GM12878 (cell line): ENCODE measurements around the gene THOC7. TPM values are rescaled to one million over a fixed set of nuclear protein-coding genes. Genes with fewer than 3 reads are reported as not detected.

Experiments used
- ATAC-seq: fragments of 200-7000 bp; cut with Tn5 transposase; 3 replicates; pipeline ENCODE4 v1.9.1; 2020; ENCODE audit warnings: mild to moderate bottlenecking, moderate library complexity
- BruUV-seq: library from RNA; stranded (reverse); fragments of 400-500 nt; replicated peaks from 2 replicates; lab custom pipeline; 2021; lab: Mats Ljungman, UMichigan
- CTCF ChIA-PET: fragments of 300-600 bp; sonication (Branson Sonifier 250); formaldehyde crosslinking; extraction: SDS; loops from one replicate; lab custom pipeline; 2021; ENCODE audit warnings: inconsistent platforms; lab: Yijun Ruan, JAX
- POLR2A ChIA-PET: fragments of 350-600 bp; formaldehyde crosslinking; extraction: SDS; loops from one replicate; lab custom pipeline; 2021; ENCODE audit warnings: inconsistent platforms; lab: Charles Lee
- RAD21 ChIA-PET: fragments of 300-600 bp; sonication (Branson Sonifier 250); formaldehyde crosslinking; loops from one replicate; lab custom pipeline; 2023; ENCODE audit warnings: antibody characterized with exemption; ENCODE audit not compliant: unreplicated experiment; lab: Charles Lee
- SMC1A ChIA-PET: fragments of 300-600 bp; sonication (Branson Sonifier 250); formaldehyde crosslinking; loops from one replicate; lab custom pipeline; 2023; ENCODE audit not compliant: unreplicated experiment, uncharacterized antibody; lab: Charles Lee
- DNase-seq: peaks from one replicate; pipeline ENCODE4 v3.0.0-alpha.2; 2011; ENCODE audit warnings: low read depth, low spot score
- FAIRE-seq: peaks from 3 replicates; lab custom pipeline; 2011; peaks lifted over from hg19 to GRCh38; lab: Jason Lieb, UNC
- H2AFZ ChIP-seq: 2 replicates; pipeline ENCODE4 v1.6.0; 2011; ENCODE audit warnings: low read depth, low read length, control low read depth; ENCODE audit not compliant: control insufficient read depth
- H3K27ac ChIP-seq: 2 replicates; pipeline ENCODE4 v1.5.1; 2011; ENCODE audit warnings: control low read depth; ENCODE audit not compliant: control insufficient read depth, insufficient read depth
- H3K27me3 ChIP-seq, 2 experiments: replicated peaks in 1 of 2; 2 replicates each; pipeline versions ENCODE4 v1.6.0 to v1.6.1; 2011; ENCODE audit warnings: low read length in 1 of 2; ENCODE audit not compliant: control insufficient read depth in 2 of 2, insufficient read depth in 2 of 2
- H3K36me3 ChIP-seq, 2 experiments: 2 replicates each; pipeline ENCODE4 v1.5.1; 2011; ENCODE audit warnings: low read length in 1 of 2; ENCODE audit not compliant: control insufficient read depth in 2 of 2, insufficient read depth in 2 of 2
- H3K4me1 ChIP-seq: 2 replicates; pipeline ENCODE4 v1.6.1; 2011; ENCODE audit warnings: mild to moderate bottlenecking, low read length, moderate library complexity, mixed read lengths; ENCODE audit not compliant: control insufficient read depth, insufficient read depth
- H3K4me2 ChIP-seq: 2 replicates; pipeline ENCODE4 v1.6.0; 2011; ENCODE audit warnings: control low read depth; ENCODE audit not compliant: control insufficient read depth, insufficient read depth
- H3K4me3 ChIP-seq: fragments of 200-600 bp; sonication (generic); 2 replicates; pipeline ENCODE4 v1.5.1; 2016
- H3K79me2 ChIP-seq: 2 replicates; pipeline ENCODE4 v1.6.0; 2011; ENCODE audit warnings: low read length; ENCODE audit not compliant: control insufficient read depth, insufficient read depth
- H3K9ac ChIP-seq: 2 replicates; pipeline ENCODE4 v1.8.0; 2011; ENCODE audit warnings: low read length, control low read depth, mixed read lengths; ENCODE audit not compliant: control insufficient read depth, insufficient read depth
- H3K9me3 ChIP-seq: replicated peaks from 3 replicates; pipeline ENCODE4 v1.5.1; 2011; ENCODE audit warnings: mild to moderate bottlenecking, low read length; ENCODE audit not compliant: control insufficient read depth, insufficient read depth
- H4K20me1 ChIP-seq: 2 replicates; pipeline ENCODE4 v1.6.0; 2011; ENCODE audit not compliant: control insufficient read depth, insufficient read depth
- BCL11A ChIP-seq: IDR thresholded peaks from 2 replicates; pipeline ENCODE4 v1.6.1; 2011; ENCODE audit warnings: low read depth, low read length
- CBFB ChIP-seq: IDR thresholded peaks from 2 replicates; pipeline ENCODE4 v1.6.1; 2016; ENCODE audit warnings: antibody characterized with exemption, low read depth
- FOS ChIP-seq: IDR thresholded peaks from 3 replicates; pipeline ENCODE4 v1.6.1; 2011; ENCODE audit warnings: borderline replicate concordance; ENCODE audit not compliant: insufficient read length; ENCODE audit errors: extremely low read depth
- HCFC1 ChIP-seq: fragments of 150-350 bp; IDR thresholded peaks from 2 replicates; pipeline ENCODE4 v1.6.1; 2014; ENCODE audit warnings: low read length
- JUNB ChIP-seq: IDR thresholded peaks from 2 replicates; pipeline ENCODE4 v1.6.1; 2016; ENCODE audit warnings: antibody characterized with exemption, mild to moderate bottlenecking
- MTA3 ChIP-seq: IDR thresholded peaks from 2 replicates; pipeline ENCODE4 v1.6.1; 2012; ENCODE audit warnings: low read length, inconsistent platforms, borderline replicate concordance
- NFYB ChIP-seq: IDR thresholded peaks from 2 replicates; pipeline ENCODE4 v1.6.1; 2011; ENCODE audit warnings: low read depth, mild to moderate bottlenecking, low read length, improper control_type of control experiment, moderate library complexity; ENCODE audit not compliant: insufficient read depth
- NR2F1 ChIP-seq: fragments of 450-650 bp; conservative IDR thresholded peaks from 2 replicates; pipeline ENCODE4 v1.6.1; 2017; ENCODE audit warnings: mild to moderate bottlenecking
- POLR2A ChIP-seq: IDR thresholded peaks from 2 replicates; pipeline ENCODE4 v1.6.1; 2011; ENCODE audit warnings: low read depth, mild to moderate bottlenecking, low read length
- RELA ChIP-seq: fragments of 450-650 bp; IDR thresholded peaks from 2 replicates; pipeline ENCODE4 v1.8.0; 2014; ENCODE audit warnings: borderline replicate concordance; ENCODE audit not compliant: partially characterized antibody
- RUNX3 ChIP-seq: IDR thresholded peaks from 2 replicates; pipeline ENCODE4 v1.6.1; 2012; ENCODE audit warnings: low read length, inconsistent platforms
- SIN3A ChIP-seq: IDR thresholded peaks from 2 replicates; pipeline ENCODE4 v1.6.1; 2012; ENCODE audit warnings: low read depth, low read length, improper control_type of control experiment
- STAT1 ChIP-seq: fragments of 450-650 bp; conservative IDR thresholded peaks from 2 replicates; pipeline ENCODE4 v1.6.1; 2014; ENCODE audit warnings: antibody characterized with exemption, mild to moderate bottlenecking
- TARDBP ChIP-seq: IDR thresholded peaks from 2 replicates; pipeline ENCODE4 v1.6.1; 2016; ENCODE audit warnings: borderline replicate concordance
- ZNF622 ChIP-seq: fragments of 450-650 bp; IDR thresholded peaks from 2 replicates; pipeline ENCODE4 v1.6.1; 2017; ENCODE audit warnings: mild to moderate bottlenecking, inconsistent platforms
- WGBS: methylation state at CpG from one replicate; pipeline ENCODE4 v1.1.6; 2016; ENCODE audit warnings: low lambda C conversion rate; ENCODE audit not compliant: insufficient replicate concordance, insufficient coverage; ENCODE audit errors: missing lambda C conversion rate; 5-methylcytosine and 5-hydroxymethylcytosine counted together
- in situ Hi-C: fragments of 300-500 bp; cut with MboI; formaldehyde crosslinking; loops from 9 replicates; pipeline ENCODE4 v1.14.3; 2018; ENCODE audit warnings: mixed read lengths
- intact Hi-C: fragments of 100-400 bp; cut with micrococcal nuclease; formaldehyde crosslinking; loops from one replicate; pipeline ENCODE4 v1.14.2; 2022; ENCODE audit not compliant: unreplicated experiment
- polyA plus RNA-seq, 11 experiments: library from polyadenylated mRNA; depleted of rRNA in 4 of 11; unstranded in 6 of 11; stranded (reverse) in 5 of 11; fragments of >200 nt; fragmentation: Nextera tagmentation in 4 of 11; fragmentation: Illumina TruSeq in 1 of 11; extraction: Ambion mirVana in 4 of 11; extraction: Trizol in 1 of 11; gene quantifications; 1 replicate in 1 of 11; 2 replicates in 10 of 11; pipeline versions ENCODE4 v1.2.1 to v1.2.3, GENCODE V29; 2011 to 2016; ENCODE audit warnings: inconsistent platforms in 2 of 11, missing spikeins in 2 of 11, low read depth in 1 of 11
- total RNA-seq, 4 experiments: library from RNA; depleted of rRNA in 3 of 4; stranded (reverse); fragments of >200 nt in 3 of 4; fragmentation: Illumina TruSeq in 1 of 4; extraction: Trizol in 1 of 4; gene quantifications; 2 replicates each; pipeline versions ENCODE4 v1.2.1 to v1.2.3, GENCODE V29; 2013 to 2021
- TF ChIP-seq, protein P1 (sequence below): fragments of 450-650 bp; IDR thresholded peaks from 2 replicates; pipeline ENCODE4 v1.6.1; 2018; ENCODE audit warnings: borderline replicate concordance, mild to moderate bottlenecking; ENCODE audit not compliant: partially characterized antibody
- TF ChIP-seq, protein P2 (sequence below): fragments of 450-650 bp; IDR thresholded peaks from 2 replicates; pipeline ENCODE4 v1.6.1; 2018; ENCODE audit warnings: mild to moderate bottlenecking, low read depth, moderate library complexity; ENCODE audit not compliant: partially characterized antibody

THOC7 gene
- total and polyA plus RNA-seq, 10 of the 15 experiments (the other 5 are each of a cell fraction or from before 2014, with no cell fraction given): 61.7 to 269 (median 138) TPM

DNA sequence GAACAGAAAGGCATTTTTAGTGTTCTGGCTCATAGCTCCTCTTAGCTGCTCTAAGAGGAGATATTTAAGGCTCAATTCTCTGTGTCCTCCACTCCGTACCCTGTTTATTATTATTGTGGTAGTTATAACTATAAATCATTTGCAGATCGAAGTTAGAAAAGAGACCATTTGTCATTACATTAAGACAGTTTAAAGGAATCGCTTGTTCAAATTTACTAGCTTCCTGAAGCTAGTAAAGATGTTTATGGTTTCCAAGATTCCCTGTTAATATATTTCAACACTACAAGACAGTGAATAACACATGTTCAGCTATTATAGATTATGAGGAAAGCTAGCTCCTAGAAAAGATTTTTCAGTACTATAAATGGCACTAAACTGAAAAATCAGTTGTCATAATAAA is 12.7 kb upstream of the THOC7 start (continued):
- TF ChIP-seq, protein P1, sequence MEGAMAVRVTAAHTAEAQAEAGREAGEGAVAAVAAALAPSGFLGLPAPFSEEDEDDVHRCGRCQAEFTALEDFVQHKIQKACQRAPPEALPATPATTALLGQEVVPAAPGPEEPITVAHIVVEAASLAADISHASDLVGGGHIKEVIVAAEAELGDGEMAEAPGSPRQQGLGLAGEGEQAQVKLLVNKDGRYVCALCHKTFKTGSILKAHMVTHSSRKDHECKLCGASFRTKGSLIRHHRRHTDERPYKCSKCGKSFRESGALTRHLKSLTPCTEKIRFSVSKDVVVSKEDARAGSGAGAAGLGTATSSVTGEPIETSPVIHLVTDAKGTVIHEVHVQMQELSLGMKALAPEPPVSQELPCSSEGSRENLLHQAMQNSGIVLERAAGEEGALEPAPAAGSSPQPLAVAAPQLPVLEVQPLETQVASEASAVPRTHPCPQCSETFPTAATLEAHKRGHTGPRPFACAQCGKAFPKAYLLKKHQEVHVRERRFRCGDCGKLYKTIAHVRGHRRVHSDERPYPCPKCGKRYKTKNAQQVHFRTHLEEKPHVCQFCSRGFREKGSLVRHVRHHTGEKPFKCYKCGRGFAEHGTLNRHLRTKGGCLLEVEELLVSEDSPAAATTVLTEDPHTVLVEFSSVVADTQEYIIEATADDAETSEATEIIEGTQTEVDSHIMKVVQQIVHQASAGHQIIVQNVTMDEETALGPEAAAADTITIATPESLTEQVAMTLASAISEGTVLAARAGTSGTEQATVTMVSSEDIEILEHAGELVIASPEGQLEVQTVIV: no peak
- TF ChIP-seq HCFC1 (no peak), TARDBP (no peak), NFYB (no peak)

DNA sequence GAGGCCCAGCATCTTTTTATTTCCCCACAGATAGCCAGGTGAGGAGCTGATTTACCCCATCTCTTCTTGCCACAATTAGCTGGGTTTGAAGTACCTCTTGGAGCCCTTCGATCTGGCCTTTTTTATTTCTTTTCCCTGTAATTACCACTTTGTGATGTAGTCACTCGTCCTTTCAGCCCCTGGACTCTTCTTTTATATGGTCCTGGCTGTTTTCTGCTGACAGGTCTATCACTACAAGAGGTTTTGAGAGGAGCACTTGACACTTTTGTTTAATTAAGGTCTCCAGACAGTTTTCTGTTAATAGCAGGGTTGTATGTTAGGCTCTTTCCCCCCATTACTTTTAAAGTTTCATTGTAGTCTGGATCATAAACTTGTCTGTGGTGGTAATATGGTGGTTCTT is 11.9 kb upstream of the THOC7 start:
- Histone ChIP-seq H4K20me1 (no peaks in the 10 kb centered on the region; the same call in 1 of the 2 replicates), H3K9me3 (no peaks in the 10 kb centered on the region), H3K27ac (no peak overlapping the region), H3K4me2 (no peak overlapping the region), H3K9ac (no peak overlapping the region), H2AFZ (no peak overlapping the region), H3K4me3 (no peak overlapping the region), H3K4me1 (peaks cover 3% of the 10 kb centered on the region; the same call in 1 of the 2 replicates), H3K27me3 (no peaks in the 10 kb centered on the region), H3K79me2 (peaks cover 49% of the 10 kb centered on the region), H3K36me3 (no peaks in the 10 kb centered on the region)
- POLR2A ChIA-PET: interaction anchor here (1.5 kb wide), 1 partner anchor 11 kb away, joined by 5 read pairs; the partner anchor contains the start of genes ATXN7 and THOC7
- CTCF ChIA-PET: interaction anchor here (0.9 to 1.6 kb wide), 6 partner anchors 9 to 117 kb away, joined by 3 to 9 read pairs (median 4); no protein-coding TSS in a partner anchor
- BruUV-seq: no TSS peak
- no peak for DNase-seq
- RAD21 ChIA-PET: interaction anchor here (1.7 kb wide), 1 partner anchor 8 kb away, joined by 4 read pairs; no protein-coding TSS in a partner anchor
- intact Hi-C loops (no loop called here), in situ Hi-C loops (no loop called here)
- ATAC-seq: no peak
- SMC1A ChIA-PET: interaction anchor here (0.9 to 2.9 kb wide), 5 partner anchors 9 to 48 kb away, joined by 3 to 14 read pairs (median 3); no protein-coding TSS in a partner anchor
- no peak for TF ChIP-seq CBFB
- TF ChIP-seq RELA: no peak
- TF ChIP-seq STAT1: no peak
- no peak for TF ChIP-seq POLR2A
- TF ChIP-seq JUNB: no peak
- no peak for TF ChIP-seq SIN3A
- no peak for TF ChIP-seq BCL11A
- TF ChIP-seq, protein P2, sequence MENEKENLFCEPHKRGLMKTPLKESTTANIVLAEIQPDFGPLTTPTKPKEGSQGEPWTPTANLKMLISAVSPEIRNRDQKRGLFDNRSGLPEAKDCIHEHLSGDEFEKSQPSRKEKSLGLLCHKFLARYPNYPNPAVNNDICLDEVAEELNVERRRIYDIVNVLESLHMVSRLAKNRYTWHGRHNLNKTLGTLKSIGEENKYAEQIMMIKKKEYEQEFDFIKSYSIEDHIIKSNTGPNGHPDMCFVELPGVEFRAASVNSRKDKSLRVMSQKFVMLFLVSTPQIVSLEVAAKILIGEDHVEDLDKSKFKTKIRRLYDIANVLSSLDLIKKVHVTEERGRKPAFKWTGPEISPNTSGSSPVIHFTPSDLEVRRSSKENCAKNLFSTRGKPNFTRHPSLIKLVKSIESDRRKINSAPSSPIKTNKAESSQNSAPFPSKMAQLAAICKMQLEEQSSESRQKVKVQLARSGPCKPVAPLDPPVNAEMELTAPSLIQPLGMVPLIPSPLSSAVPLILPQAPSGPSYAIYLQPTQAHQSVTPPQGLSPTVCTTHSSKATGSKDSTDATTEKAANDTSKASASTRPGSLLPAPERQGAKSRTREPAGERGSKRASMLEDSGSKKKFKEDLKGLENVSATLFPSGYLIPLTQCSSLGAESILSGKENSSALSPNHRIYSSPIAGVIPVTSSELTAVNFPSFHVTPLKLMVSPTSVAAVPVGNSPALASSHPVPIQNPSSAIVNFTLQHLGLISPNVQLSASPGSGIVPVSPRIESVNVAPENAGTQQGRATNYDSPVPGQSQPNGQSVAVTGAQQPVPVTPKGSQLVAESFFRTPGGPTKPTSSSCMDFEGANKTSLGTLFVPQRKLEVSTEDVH: no peak
- no peak for TF ChIP-seq MTA3
- TF ChIP-seq FOS: no peak
- TF ChIP-seq NR2F1: no peak
- no peak for TF ChIP-seq RUNX3
- TF ChIP-seq ZNF622: no peak
- WGBS: 100% methylated on average over 2 of the region's 2 CpGs
- no peak for FAIRE-seq
